ENCODE measurements around the gene LHFPL3.

The LHFPL3 gene

DNA sequence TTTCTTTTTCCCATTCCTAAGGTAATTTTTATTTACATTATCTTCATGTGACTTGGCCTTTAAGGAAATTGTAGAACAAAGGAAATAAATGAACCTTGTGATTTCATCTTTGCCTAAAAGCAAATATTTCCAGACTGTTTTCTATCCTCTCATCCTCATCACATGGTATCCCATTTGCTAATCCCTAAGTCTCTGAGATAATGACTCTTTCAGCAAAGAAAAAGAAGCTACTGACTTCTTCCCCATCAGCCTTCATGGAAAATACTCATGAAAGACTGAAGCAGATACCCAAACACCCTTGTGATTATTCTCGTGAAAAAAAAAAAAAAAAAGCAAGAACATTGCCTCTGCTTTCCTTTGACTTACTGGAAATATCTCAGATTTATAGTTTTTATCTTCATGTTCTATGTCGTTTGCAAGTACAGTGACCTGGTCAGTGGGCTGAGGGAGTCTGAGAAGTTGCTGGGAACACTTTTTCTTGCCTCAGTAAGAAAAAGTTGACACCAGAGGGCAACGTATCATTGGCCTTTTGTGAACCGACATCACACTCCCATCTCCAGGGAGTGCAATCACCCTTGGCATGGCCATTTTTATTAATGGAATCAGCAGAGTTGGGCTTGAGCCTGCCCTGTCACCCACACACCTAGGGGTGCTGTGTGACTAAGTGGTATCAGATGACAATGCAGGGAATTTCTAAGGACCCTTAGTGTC is 439.6 kb downstream of the LHFPL3 start:
- Histone ChIP-seq H3K36me3 (ENCODE audit: control insufficient read depth, insufficient read depth, low read length) (no peaks in the 10 kb centered on the region), H3K27ac (ENCODE audit: low read depth, low read length) (no peak overlapping the region), H3K4me1 (ENCODE audit: control insufficient read depth, insufficient read depth, low read length) (peaks cover 9% of the 10 kb centered on the region), H3K9ac (ENCODE audit: low read length) (no peak overlapping the region), H3K4me3 (ENCODE audit: low read depth, low read length) (no peak overlapping the region), H3K9me3 (ENCODE audit: control insufficient read depth, insufficient read depth, low read depth, low read length) (no peaks in the 10 kb centered on the region), H3K27me3 (ENCODE audit: control insufficient read depth, insufficient read depth, low read length) (no peaks in the 10 kb centered on the region)

- no peaks in the 10 kb centered on the region for H3K9me3 ChIP-seq (ENCODE audit: control insufficient read depth, insufficient read depth, low read depth, low read length)
- H3K36me3 ChIP-seq (ENCODE audit: control insufficient read depth, insufficient read depth, low read length), result no peaks in the 10 kb centered on the region
- no peak overlapping the region for H3K9ac ChIP-seq (ENCODE audit: low read length)
- H3K27ac ChIP-seq (ENCODE audit: low read depth, low read length), result no peak overlapping the region
- H3K4me1 ChIP-seq (ENCODE audit: control insufficient read depth, insufficient read depth, low read length), result peaks cover 16% of the 10 kb centered on the region
- H3K4me3 ChIP-seq (ENCODE audit: low read depth, low read length), result no peak overlapping the region
- no peaks in the 10 kb centered on the region for H3K27me3 ChIP-seq (ENCODE audit: control insufficient read depth, insufficient read depth, low read length)
Measured at GRCh38 chr7:104772405-104773345, 444.3 kb downstream of the LHFPL3 start.

DNA sequence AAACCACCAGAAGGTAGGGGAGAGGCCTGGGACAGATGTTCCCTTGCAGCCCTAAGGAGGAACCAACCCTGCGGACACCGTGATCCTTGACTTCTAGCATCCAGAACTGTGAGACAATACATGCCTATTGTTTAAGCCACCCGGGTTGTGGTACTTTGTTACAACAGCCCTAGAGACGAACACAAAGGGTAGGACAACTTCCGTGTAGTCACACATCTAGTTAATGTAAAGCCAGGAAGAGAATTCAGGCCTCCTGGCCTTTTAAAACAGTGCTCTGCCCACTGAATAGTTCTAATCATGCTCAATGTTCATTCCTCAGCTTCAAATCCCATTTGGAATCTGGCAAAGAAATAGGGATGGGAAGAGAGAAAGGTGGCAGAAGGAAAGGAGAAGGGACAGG is 445.4 kb downstream of the LHFPL3 start:
- H3K9me3 ChIP-seq (ENCODE audit: control insufficient read depth, insufficient read depth, low read depth, low read length), result no peaks in the 10 kb centered on the region
- H3K9ac ChIP-seq (ENCODE audit: low read length), result no peak overlapping the region
- H3K27me3 ChIP-seq (ENCODE audit: control insufficient read depth, insufficient read depth, low read length), result no peaks in the 10 kb centered on the region
- no peak overlapping the region for H3K4me3 ChIP-seq (ENCODE audit: low read depth, low read length)
- H3K27ac ChIP-seq (ENCODE audit: low read depth, low read length), result no peak overlapping the region
- H3K4me1 ChIP-seq (ENCODE audit: control insufficient read depth, insufficient read depth, low read length), result peaks cover 16% of the 10 kb centered on the region
- H3K36me3 ChIP-seq (ENCODE audit: control insufficient read depth, insufficient read depth, low read length), result no peaks in the 10 kb centered on the region

- H3K4me3 ChIP-seq (ENCODE audit: low read depth, low read length), result no peak overlapping the region
- no peak overlapping the region for H3K27ac ChIP-seq (ENCODE audit: low read depth, low read length)
- peaks cover 16% of the 10 kb centered on the region for H3K4me1 ChIP-seq (ENCODE audit: control insufficient read depth, insufficient read depth, low read length)
- no peak overlapping the region for H3K9ac ChIP-seq (ENCODE audit: low read length)
- no peaks in the 10 kb centered on the region for H3K36me3 ChIP-seq (ENCODE audit: control insufficient read depth, insufficient read depth, low read length)
- no peaks in the 10 kb centered on the region for H3K9me3 ChIP-seq (ENCODE audit: control insufficient read depth, insufficient read depth, low read depth, low read length)
- no peaks in the 10 kb centered on the region for H3K27me3 ChIP-seq (ENCODE audit: control insufficient read depth, insufficient read depth, low read length)
Measured at GRCh38 chr7:104775531-104775930, 447.1 kb downstream of the LHFPL3 start.

DNA sequence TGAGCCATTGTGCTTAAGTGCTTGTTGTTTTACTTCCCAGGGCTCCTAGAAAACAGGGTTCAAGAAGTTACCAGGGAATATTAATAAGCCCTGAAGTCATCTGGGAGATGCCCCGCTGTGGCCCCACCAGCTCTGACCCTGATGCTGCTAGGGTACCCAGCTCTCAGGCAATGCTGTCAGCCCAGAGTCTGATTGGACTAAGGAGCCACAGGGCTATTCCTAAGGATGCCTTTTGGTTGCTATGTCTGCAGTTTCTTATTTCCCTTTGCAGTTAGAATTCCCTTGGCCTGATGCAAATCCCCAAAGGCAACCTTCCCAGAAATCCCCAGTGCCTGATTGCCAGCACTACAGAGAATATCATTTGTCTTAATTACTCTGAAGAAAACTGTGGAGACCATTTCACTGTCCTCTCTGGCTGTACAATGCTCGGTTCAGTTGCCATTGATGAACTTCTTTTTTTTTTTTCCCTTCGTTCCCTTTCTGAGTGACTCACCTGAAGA is 448.9 kb downstream of the LHFPL3 start:
- H3K4me1 ChIP-seq (ENCODE audit: control insufficient read depth, insufficient read depth, low read length), result peaks cover 12% of the 10 kb centered on the region
- H3K9ac ChIP-seq (ENCODE audit: low read length), result no peak overlapping the region
- no peak overlapping the region for H3K4me3 ChIP-seq (ENCODE audit: low read depth, low read length)
- no peaks in the 10 kb centered on the region for H3K27me3 ChIP-seq (ENCODE audit: control insufficient read depth, insufficient read depth, low read length)
- H3K9me3 ChIP-seq (ENCODE audit: control insufficient read depth, insufficient read depth, low read depth, low read length), result no peaks in the 10 kb centered on the region
- no peaks in the 10 kb centered on the region for H3K36me3 ChIP-seq (ENCODE audit: control insufficient read depth, insufficient read depth, low read length)
- no peak overlapping the region for H3K27ac ChIP-seq (ENCODE audit: low read depth, low read length)

DNA sequence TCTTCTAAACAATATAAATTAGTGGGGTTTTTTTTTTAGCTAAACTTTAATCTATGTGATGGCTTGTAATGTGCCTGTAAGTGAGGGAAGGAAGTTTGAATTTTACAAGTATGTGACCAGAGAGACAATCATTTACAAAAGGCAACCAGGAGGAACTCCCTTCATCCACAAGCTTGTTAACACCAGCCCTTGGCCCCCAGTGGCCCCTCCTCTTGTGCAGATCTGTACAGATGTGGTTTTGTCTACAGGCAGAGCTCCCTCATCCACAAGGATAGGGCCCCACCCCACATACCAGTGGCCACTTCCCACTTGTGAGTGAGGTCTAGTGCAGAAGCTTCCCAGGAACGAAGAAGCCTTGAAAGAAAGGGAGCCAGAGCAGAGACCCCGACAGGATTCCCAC is 451.5 kb downstream of the LHFPL3 start:
- H3K9me3 ChIP-seq (ENCODE audit: control insufficient read depth, insufficient read depth, low read depth, low read length), result no peaks in the 10 kb centered on the region
- H3K27me3 ChIP-seq (ENCODE audit: control insufficient read depth, insufficient read depth, low read length), result no peaks in the 10 kb centered on the region
- H3K27ac ChIP-seq (ENCODE audit: low read depth, low read length), result no peak overlapping the region
- H3K36me3 ChIP-seq (ENCODE audit: control insufficient read depth, insufficient read depth, low read length), result no peaks in the 10 kb centered on the region
- no peak overlapping the region for H3K9ac ChIP-seq (ENCODE audit: low read length)
- no peak overlapping the region for H3K4me3 ChIP-seq (ENCODE audit: low read depth, low read length)
- no peaks in the 10 kb centered on the region for H3K4me1 ChIP-seq (ENCODE audit: control insufficient read depth, insufficient read depth, low read length)

DNA sequence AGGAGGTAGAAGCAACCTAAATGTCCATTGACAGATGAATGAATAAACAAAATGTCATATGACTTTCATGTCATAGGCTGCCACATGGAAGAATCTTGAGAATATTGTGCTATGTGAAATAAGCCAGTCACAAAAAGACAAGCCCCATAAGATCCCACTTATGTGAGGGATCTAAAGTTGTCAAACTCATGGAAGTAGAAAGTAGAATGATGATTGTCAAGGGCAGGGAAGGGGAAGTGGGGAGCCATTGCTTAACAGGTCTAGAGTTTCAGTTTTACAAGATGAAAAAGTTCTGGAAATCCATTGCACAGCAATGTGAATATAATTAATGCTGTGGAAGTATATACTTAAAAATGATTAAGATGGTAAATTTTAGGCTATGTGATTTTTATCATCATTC is 456.3 kb downstream of the LHFPL3 start:
- no peak overlapping the region for H3K9ac ChIP-seq (ENCODE audit: low read length)
- H3K27me3 ChIP-seq (ENCODE audit: control insufficient read depth, insufficient read depth, low read length), result no peaks in the 10 kb centered on the region
- no peaks in the 10 kb centered on the region for H3K4me1 ChIP-seq (ENCODE audit: control insufficient read depth, insufficient read depth, low read length)
- no peaks in the 10 kb centered on the region for H3K9me3 ChIP-seq (ENCODE audit: control insufficient read depth, insufficient read depth, low read depth, low read length)
- no peaks in the 10 kb centered on the region for H3K36me3 ChIP-seq (ENCODE audit: control insufficient read depth, insufficient read depth, low read length)
- no peak overlapping the region for H3K27ac ChIP-seq (ENCODE audit: low read depth, low read length)
- H3K4me3 ChIP-seq (ENCODE audit: low read depth, low read length), result no peak overlapping the region

- H3K27me3 ChIP-seq (ENCODE audit: control insufficient read depth, insufficient read depth, low read length), result no peaks in the 10 kb centered on the region
- no peaks in the 10 kb centered on the region for H3K4me1 ChIP-seq (ENCODE audit: control insufficient read depth, insufficient read depth, low read length)
- no peak overlapping the region for H3K9ac ChIP-seq (ENCODE audit: low read length)
- H3K27ac ChIP-seq (ENCODE audit: low read depth, low read length), result no peak overlapping the region
- H3K36me3 ChIP-seq (ENCODE audit: control insufficient read depth, insufficient read depth, low read length), result no peaks in the 10 kb centered on the region
- no peak overlapping the region for H3K4me3 ChIP-seq (ENCODE audit: low read depth, low read length)
- H3K9me3 ChIP-seq (ENCODE audit: control insufficient read depth, insufficient read depth, low read depth, low read length), result no peaks in the 10 kb centered on the region
Measured at GRCh38 chr7:104789780-104790179, 461.4 kb downstream of the LHFPL3 start.

GRCh38 chr7:104790440-104790839 is 462.0 kb downstream of the LHFPL3 start:
- Histone ChIP-seq H3K36me3 (ENCODE audit: control insufficient read depth, insufficient read depth, low read length) (no peaks in the 10 kb centered on the region), H3K27me3 (ENCODE audit: control insufficient read depth, insufficient read depth, low read length) (no peaks in the 10 kb centered on the region), H3K9me3 (ENCODE audit: control insufficient read depth, insufficient read depth, low read depth, low read length) (no peaks in the 10 kb centered on the region), H3K27ac (ENCODE audit: low read depth, low read length) (no peak overlapping the region), H3K4me3 (ENCODE audit: low read depth, low read length) (no peak overlapping the region), H3K4me1 (ENCODE audit: control insufficient read depth, insufficient read depth, low read length) (no peaks in the 10 kb centered on the region), H3K9ac (ENCODE audit: low read length) (no peak overlapping the region)

DNA sequence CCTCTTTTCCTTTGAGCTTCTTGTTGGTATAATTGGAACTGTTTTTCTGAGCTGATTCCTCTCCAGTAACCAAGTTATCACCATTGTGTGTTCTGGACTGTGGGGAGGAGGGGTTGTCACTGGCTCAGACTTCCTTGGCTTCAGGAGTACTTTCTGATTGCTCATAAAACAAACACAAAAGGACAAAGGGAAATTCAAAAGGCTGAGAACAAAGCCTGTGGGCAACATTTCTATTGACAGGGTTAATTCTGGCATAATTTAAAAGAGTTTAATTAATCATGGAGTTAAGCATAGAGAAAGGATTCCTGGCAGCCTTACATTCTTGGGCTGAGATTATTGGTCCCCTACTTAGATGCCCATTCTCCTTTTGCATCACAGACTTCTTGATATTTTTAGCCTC is 462.7 kb downstream of the LHFPL3 start:
- no peaks in the 10 kb centered on the region for H3K36me3 ChIP-seq (ENCODE audit: control insufficient read depth, insufficient read depth, low read length)
- no peak overlapping the region for H3K4me3 ChIP-seq (ENCODE audit: low read depth, low read length)
- H3K9me3 ChIP-seq (ENCODE audit: control insufficient read depth, insufficient read depth, low read depth, low read length), result no peaks in the 10 kb centered on the region
- H3K27me3 ChIP-seq (ENCODE audit: control insufficient read depth, insufficient read depth, low read length), result no peaks in the 10 kb centered on the region
- no peaks in the 10 kb centered on the region for H3K4me1 ChIP-seq (ENCODE audit: control insufficient read depth, insufficient read depth, low read length)
- H3K9ac ChIP-seq (ENCODE audit: low read length), result no peak overlapping the region
- H3K27ac ChIP-seq (ENCODE audit: low read depth, low read length), result no peak overlapping the region

GRCh38 chr7:104793066-104793465 is 464.7 kb downstream of the LHFPL3 start:
- Histone ChIP-seq H3K9me3 (ENCODE audit: control insufficient read depth, insufficient read depth, low read depth, low read length) (no peaks in the 10 kb centered on the region), H3K36me3 (ENCODE audit: control insufficient read depth, insufficient read depth, low read length) (no peaks in the 10 kb centered on the region), H3K27ac (ENCODE audit: low read depth, low read length) (no peak overlapping the region), H3K4me1 (ENCODE audit: control insufficient read depth, insufficient read depth, low read length) (no peaks in the 10 kb centered on the region), H3K9ac (ENCODE audit: low read length) (no peak overlapping the region), H3K4me3 (ENCODE audit: low read depth, low read length) (no peak overlapping the region), H3K27me3 (ENCODE audit: control insufficient read depth, insufficient read depth, low read length) (no peaks in the 10 kb centered on the region)

Measured in HUES6 (cell line).